Tibial nerve (tissue), 4 donors: ENCODE data around the gene HAPLN2. TPM values are rescaled to one million over a fixed set of nuclear protein-coding genes. Genes with fewer than 3 reads are reported as not detected.

Experiments used
- DNase-seq, 2 donors: peaks; one replicate each; pipeline ENCODE4 v3.0.0-alpha.2; 2019; ENCODE audit warnings: low spot score in 2 of 2
- H3K27ac ChIP-seq, 4 donors: fragments of 200-600 bp; sonication (generic) in 3 of 4; one replicate each; pipeline ENCODE4 v1.5.1; 2017 to 2019; ENCODE audit warnings: mild to moderate bottlenecking in 1 of 4
- H3K27me3 ChIP-seq, 2 donors: fragments of 200-600 bp; sonication (generic) in 1 of 2; one replicate each; pipeline versions ENCODE4 v1.5.1 to v1.6.0; 2017 to 2019
- H3K36me3 ChIP-seq, 3 donors: fragments of 200-600 bp; sonication (generic); one replicate each; pipeline ENCODE4 v1.5.1; 2018 to 2019
- H3K4me1 ChIP-seq, 4 donors: fragments of 200-600 bp; sonication (generic) in 3 of 4; one replicate each; pipeline ENCODE4 v1.5.1; 2017 to 2019
- H3K4me3 ChIP-seq, 4 donors: fragments of 200-600 bp; sonication (generic) in 3 of 4; one replicate each; pipeline ENCODE4 v1.5.1; 2017 to 2019; ENCODE audit warnings: mild to moderate bottlenecking in 1 of 4, moderate library complexity in 1 of 4
- H3K9me3 ChIP-seq, 4 donors: fragments of 200-600 bp; sonication (generic) in 3 of 4; one replicate each; pipeline ENCODE4 v1.5.1; 2017 to 2019
- EP300 ChIP-seq, 2 donors: sonication (generic); formaldehyde crosslinking; IDR thresholded peaks; one replicate each; pipeline ENCODE4 v1.6.1; 2017; ENCODE audit warnings: antibody characterized with exemption in 2 of 2, mild to moderate bottlenecking in 1 of 2
- POLR2A ChIP-seq, 2 donors: fragments of 450-650 bp; IDR thresholded peaks; one replicate each; pipeline ENCODE4 v1.6.1; 2017; ENCODE audit warnings: antibody characterized with exemption in 2 of 2, mild to moderate bottlenecking in 2 of 2, moderate library complexity in 2 of 2
- WGBS, 2 donors: methylation state at CpG; one replicate each; pipeline ENCODE4 v1.1.5; 2018; 5-methylcytosine and 5-hydroxymethylcytosine counted together
- total RNA-seq, 4 donors: library from RNA; depleted of rRNA; stranded (reverse); fragments of >200 nt; gene quantifications; one replicate each; pipeline ENCODE4 v1.1.0, GENCODE V29; 2016
- TF ChIP-seq, protein P1 (sequence below), 5 experiments: fragments of 200-600 bp in 3 of 5; fragments of 450-650 bp in 2 of 5; sonication (generic) in 3 of 5; IDR thresholded peaks; one replicate each; pipeline ENCODE4 v1.5.1; 2016 to 2019; ENCODE audit warnings: antibody characterized with exemption in 5 of 5, mild to moderate bottlenecking in 3 of 5, moderate library complexity in 2 of 5

HAPLN2 gene
- total RNA-seq, 4 donors from 2014 or later, result 1.8 to 20.3 (median 10.6) TPM

DNA sequence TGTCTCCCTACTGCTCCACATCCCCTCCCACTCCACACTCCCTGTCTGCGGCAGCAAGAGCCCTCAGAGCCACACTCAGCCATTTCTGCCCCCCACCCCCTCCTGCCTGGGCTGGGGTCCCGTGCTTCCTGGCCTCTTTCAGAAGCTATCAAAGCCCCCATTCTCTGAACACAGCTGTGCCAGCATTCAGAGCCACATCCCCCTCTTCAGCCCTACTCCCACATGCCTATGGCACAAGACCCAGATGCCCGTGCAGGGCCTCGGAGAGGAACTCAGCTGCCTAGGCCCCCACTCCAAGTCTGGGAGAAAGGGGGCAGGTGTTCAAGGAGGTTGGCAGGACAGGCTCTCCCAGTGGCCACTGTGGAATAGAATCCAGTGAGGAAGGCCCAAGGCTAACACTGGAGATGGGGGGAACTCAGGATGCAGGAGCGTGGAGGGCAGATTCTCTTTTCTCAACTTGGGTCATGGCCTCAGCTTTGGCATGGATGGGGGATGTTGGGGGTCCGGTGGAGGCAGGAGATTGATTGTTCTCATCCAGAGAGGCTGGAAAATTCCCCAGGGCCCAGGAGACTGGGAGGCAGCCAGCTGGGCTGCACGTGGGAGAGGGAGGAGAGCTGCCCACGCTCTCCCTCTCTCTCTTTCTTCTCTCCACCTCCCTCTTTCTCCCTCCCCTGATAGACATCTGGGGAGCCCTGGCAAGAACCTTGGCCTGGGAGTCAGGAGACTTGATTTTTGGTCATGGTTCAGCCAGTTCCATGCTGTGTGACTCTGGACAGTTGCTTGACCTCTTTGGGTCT, 19.2 kb downstream of the HAPLN2 start:
- DNase-seq, result no peak
- WGBS, 2 donors, result 40 to 44% methylated on average over 8 of the region's 8 CpGs
- Histone ChIP-seq H3K4me1 (peaks cover 0 to 14% (median 6%) of the 10 kb centered on the region in 4 donors), H3K9me3 (no peaks in the 10 kb centered on the region), H3K4me3 (no peak overlapping the region), H3K36me3 (no peaks in the 10 kb centered on the region), H3K27me3 (peaks cover 0 to 98% of the 10 kb centered on the region in 2 donors), H3K27ac (no peak overlapping the region)
- TF ChIP-seq, protein P1, sequence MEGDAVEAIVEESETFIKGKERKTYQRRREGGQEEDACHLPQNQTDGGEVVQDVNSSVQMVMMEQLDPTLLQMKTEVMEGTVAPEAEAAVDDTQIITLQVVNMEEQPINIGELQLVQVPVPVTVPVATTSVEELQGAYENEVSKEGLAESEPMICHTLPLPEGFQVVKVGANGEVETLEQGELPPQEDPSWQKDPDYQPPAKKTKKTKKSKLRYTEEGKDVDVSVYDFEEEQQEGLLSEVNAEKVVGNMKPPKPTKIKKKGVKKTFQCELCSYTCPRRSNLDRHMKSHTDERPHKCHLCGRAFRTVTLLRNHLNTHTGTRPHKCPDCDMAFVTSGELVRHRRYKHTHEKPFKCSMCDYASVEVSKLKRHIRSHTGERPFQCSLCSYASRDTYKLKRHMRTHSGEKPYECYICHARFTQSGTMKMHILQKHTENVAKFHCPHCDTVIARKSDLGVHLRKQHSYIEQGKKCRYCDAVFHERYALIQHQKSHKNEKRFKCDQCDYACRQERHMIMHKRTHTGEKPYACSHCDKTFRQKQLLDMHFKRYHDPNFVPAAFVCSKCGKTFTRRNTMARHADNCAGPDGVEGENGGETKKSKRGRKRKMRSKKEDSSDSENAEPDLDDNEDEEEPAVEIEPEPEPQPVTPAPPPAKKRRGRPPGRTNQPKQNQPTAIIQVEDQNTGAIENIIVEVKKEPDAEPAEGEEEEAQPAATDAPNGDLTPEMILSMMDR (IDR thresholded peaks at IDR 0.05), result no peak
- no peak for TF ChIP-seq POLR2A (IDR thresholded peaks at IDR 0.05)
- TF ChIP-seq EP300 (IDR thresholded peaks at IDR 0.05), result no peak

DNA sequence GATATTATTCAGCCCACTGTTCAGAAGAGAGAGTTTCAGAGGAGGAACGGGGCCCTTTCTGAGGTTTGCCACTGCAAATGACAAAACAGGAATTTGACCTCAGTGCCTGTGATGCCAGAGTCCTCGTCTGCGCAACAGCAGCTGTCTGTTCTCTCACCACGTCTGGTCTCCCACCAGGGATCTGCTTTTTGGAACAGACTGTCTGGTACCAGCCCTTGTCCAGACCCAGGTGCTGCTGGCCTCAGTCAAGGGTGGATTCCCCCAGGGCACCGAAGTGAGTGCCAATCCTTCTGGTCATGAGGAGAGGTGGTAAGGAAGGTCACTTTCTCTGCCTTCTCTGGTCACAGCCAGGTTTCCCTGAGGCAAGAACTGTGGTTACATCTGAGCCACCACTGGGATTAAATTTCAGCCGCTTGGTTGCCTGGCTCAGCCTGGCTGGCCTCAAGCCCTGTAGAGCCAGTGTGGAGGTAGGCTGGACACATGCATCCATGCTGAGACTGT, 20.4 kb downstream of the HAPLN2 start:
- no peak for DNase-seq
- peaks cover 0 to 14% (median 6%) of the 10 kb centered on the region in 4 donors for H3K4me1 ChIP-seq
- H3K27ac ChIP-seq, result no peak overlapping the region
- H3K4me3 ChIP-seq, result no peak overlapping the region
- TF ChIP-seq POLR2A (IDR thresholded peaks at IDR 0.05) (no peak), EP300 (IDR thresholded peaks at IDR 0.05) (no peak)
- TF ChIP-seq, protein P1 (IDR thresholded peaks at IDR 0.05), result no peak
- H3K27me3 ChIP-seq, result peaks cover 0 to 98% of the 10 kb centered on the region in 2 donors
- H3K9me3 ChIP-seq, result no peaks in the 10 kb centered on the region
- 60 to 63% methylated on average over 5 to 6 of the region's 6 CpGs for WGBS, 2 donors
- H3K36me3 ChIP-seq, result no peaks in the 10 kb centered on the region

DNA sequence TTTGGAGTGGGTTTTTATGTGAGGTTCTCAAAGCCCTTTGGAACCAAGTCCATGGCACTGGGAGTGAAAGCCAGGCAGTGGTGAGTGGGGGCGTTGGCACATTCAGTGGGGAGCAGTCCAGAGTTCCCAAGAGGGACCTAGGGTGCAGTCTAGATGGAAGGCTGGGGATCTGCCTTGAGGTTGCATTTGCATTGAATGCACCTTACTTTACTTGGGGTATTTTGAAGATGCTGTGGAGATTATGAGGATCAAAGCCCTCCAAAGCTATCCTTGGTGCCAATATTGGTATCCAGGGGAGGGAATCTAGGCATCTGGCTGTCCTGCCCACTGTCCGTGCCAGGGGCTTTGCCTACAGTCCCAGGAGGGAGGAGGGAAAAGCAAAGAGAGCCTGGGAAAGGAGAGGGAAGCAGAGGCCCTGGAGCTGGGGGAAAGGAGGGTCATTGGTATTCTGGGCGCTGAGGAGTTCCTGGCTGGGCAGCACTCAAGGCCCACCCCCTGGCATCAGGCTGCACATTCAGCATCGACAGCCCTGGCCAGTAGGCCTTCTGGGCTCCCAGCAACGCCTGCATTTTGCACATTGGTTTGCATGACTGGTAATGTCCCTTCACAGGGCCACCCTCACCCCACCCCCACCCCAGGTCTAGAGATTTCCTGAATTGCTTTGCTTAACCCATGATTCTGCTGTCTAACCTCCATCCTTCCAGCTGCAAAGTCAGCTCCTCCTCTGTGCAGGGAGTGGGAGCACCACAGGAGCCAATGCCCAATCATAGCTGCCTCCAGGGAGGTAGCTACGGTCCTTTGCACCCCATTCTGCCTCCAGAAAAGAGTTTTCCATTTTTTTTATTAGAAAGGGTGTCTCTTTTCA, 21.9 kb downstream of the HAPLN2 start:
- TF ChIP-seq EP300 (IDR thresholded peaks at IDR 0.05) (no peak), POLR2A (IDR thresholded peaks at IDR 0.05) (no peak)
- TF ChIP-seq, protein P1 (IDR thresholded peaks at IDR 0.05), result no peak
- WGBS, 2 donors, result 39 to 40% methylated on average over 6 of the region's 6 CpGs
- DNase-seq, result no peak
- peaks cover 0 to 14% (median 6%) of the 10 kb centered on the region in 4 donors for H3K4me1 ChIP-seq
- no peaks in the 10 kb centered on the region for H3K9me3 ChIP-seq
- no peak overlapping the region for H3K27ac ChIP-seq
- H3K36me3 ChIP-seq, result no peaks in the 10 kb centered on the region
- peak overlapping the region in 2 of 4 donors; percentile 1 to 46 for H3K4me3 ChIP-seq
- peaks cover 0 to 98% of the 10 kb centered on the region in 2 donors for H3K27me3 ChIP-seq

DNA sequence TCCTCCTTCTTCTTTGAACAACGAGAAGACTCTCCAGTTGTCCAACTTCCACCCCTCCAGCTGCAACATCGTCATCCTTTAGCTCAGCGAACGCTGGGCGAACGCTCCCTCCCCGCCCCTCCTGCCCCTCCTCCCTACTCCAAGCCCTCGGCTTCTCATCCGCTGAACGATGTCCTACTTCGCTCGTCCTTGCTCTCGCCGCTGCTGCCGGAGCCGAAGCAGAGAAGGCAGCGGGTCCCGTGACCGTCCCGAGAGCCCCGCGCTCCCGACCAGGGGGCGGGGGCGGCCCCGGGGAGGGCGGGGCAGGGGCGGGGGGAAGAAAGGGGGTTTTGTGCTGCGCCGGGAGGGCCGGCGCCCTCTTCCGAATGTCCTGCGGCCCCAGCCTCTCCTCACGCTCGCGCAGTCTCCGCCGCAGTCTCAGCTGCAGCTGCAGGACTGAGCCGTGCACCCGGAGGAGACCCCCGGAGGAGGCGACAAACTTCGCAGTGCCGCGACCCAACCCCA, 22.6 kb downstream of the HAPLN2 start, which contains the start of gene BCAN:
BCAN (plus strand) TSS at position 357 of the 504 bp plus-strand sequence. CDS start 3,938 bp downstream, outside the sequence.
- 1 to 2% methylated on average over 16 to 32 of the region's 46 CpGs for WGBS, 2 donors
- peaks cover 0 to 14% (median 6%) of the 10 kb centered on the region in 4 donors for H3K4me1 ChIP-seq
- peak within 1 kb of the TSS; percentile 1 to 46 (median 16) for H3K4me3 ChIP-seq
- TF ChIP-seq EP300 (IDR thresholded peaks at IDR 0.05), result no peak
- TF ChIP-seq, protein P1 (IDR thresholded peaks at IDR 0.05), result no peak
- TF ChIP-seq POLR2A (IDR thresholded peaks at IDR 0.05), result no peak
- no peaks in the 10 kb centered on the region for H3K9me3 ChIP-seq
- no peak for DNase-seq
- H3K27me3 ChIP-seq, result peaks cover 0 to 98% of the 10 kb centered on the region in 2 donors
- no peaks in the 10 kb centered on the region for H3K36me3 ChIP-seq
- H3K27ac ChIP-seq, result no peak within 1 kb of the TSS
